NCI-H1048 (cell line): ENCODE results near the gene GRK1.

Experiments
- DNase-seq: peaks from one replicate; lab custom pipeline; 2025; lab: John Stamatoyannopoulos, UW

GRK1 gene

GRCh38 chr13:113632706-113633484, 34.1 kb upstream of the GRK1 start:
- no peak for DNase-seq

DNA sequence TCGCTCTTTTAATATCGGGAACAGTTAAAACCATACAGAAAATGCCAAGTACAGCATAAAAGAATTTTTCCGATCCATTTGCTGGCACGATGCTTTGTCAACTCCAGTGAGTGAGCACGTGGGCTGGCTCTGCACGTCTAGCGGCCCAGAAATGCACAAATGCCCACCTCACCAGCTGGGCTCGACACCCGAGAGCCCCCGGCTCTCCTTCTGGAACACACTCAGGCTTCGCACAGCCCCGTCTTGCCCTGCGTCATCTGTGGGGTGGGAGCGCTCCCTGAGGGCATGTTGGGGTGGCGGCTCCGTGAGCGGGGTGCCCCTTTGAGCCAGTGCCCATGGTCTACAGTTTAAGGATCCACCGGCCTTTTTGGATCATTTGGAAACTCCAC, 33.5 kb upstream of the GRK1 start:
- no peak for DNase-seq

DNA sequence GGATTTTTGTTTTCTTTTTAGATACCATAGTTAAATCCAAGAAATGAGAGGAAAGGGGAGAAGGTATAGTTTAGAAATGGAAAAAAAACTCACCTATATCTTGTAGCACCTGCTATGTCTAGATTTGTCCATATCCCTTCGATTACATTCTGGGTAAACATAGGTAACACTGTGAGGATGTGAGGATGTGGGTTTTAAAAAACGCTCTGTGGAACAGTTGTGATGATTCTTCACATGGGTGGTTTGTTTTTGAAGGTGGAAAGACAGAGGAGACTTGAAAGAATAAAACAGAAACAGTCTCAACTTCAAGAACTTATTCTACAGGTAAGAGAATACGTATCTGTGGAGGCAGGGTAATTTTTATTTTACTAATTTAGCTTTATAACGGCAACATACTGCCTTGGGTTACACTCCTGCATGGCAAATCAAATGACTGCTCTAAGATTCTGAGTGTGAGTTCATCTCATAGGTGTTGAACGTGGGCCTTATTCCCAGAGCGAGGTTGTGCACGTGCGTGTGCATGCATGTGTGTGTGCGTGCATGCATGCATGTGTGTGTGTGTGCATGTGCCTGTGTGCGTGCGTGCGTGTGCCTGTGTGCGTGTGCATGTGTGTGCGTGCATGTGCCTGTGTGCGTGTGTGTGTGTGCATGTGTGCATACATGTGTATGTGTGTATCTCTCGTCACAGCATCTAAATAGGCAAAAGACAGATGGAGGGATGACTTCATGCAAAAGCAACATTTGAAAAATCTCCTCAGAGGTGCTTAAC, 32.6 kb upstream of the GRK1 start:
- no peak for DNase-seq

GRCh38 chr13:113635048-113635420, 32.0 kb upstream of the GRK1 start:
- DNase-seq = no peak

DNA sequence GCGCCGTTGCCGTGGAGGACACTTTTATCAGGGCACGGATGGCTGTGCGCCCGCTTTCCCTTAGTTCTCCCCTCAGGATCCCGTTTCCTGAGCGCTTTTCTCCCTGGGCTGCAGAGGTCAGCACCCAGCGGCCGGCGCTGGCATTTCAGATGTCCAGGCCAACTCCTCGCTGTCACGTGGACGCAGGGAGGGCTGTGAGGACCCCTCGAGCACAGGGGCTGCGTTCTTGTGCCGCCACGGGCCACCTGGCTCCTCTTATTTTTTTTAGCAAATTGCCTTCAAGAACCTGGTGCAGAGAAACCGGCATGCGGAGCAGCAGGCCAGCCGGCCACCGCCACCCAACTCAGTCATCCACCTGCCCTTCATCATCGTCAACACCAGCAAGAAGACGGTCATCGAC, 31.3 kb upstream of the GRK1 start:
- no peak for DNase-seq

- DNase-seq = no peak
Observed at GRCh38 chr13:113636266-113636963, 30.6 kb upstream of the GRK1 start.

- DNase-seq = no peak
Observed at GRCh38 chr13:113637262-113638160, 29.5 kb upstream of the GRK1 start.

GRCh38 chr13:113638173-113638746, 28.8 kb upstream of the GRK1 start:
- DNase-seq = no peak

GRCh38 chr13:113638806-113639205, 28.2 kb upstream of the GRK1 start:
- DNase-seq = no peak

DNA sequence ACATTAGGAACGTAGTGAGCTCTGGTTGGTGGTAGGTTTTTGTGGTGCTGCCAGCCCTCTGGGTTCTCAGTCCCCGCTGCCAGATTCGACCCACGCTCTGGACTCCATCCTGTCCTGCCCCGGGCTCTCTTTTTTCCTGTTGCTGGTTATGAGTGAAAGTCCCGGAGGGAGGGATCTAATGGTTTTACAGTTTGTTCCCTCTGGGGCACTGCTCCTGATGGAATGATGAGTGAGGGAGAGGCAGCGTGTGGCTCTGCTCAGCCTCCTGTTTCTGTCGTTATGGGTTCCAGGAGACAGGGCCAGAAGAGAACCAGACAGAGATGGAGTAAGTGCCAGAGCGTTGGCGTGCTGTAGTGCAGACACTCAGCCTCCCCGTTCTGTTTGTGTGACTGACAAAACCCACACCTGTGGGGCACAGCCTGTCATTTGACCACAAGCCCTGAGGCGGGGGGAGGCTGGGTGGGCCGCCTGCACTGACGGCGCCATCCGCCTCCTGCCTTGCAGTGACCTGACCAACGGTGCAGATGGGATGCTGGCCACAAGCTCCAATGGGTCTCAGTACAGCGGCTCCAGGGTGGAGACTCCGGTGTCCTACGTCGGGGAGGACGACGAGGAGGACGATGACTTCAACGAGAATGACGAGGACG, 27.3 kb upstream of the GRK1 start:
- DNase-seq = no peak

DNA sequence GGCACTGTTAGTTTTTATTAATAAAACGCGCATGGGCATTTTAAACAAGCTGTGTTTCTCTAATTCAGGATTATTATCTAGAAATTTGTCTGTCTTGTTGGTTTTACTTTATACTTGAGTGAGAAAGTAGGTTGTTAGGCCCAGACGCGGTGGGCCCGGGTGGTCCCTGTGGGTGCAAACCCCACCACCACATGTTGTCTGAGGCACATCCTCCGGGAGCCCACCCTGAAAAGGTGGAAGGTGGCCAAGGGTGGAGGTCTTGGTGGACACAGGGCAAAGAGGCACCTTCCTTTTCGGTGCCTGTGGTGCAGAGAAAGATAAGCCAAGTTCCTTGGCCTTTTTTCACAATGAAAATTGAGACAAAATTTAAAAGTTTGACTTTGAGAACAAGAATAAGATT, 25.6 kb upstream of the GRK1 start:
- no peak for DNase-seq

GRCh38 chr13:113642563-113642962, 24.5 kb upstream of the GRK1 start:
- DNase-seq = no peak

GRCh38 chr13:113643593-113643992, 23.4 kb upstream of the GRK1 start:
- no peak for DNase-seq

GRCh38 chr13:113644800-113645199, 22.2 kb upstream of the GRK1 start:
- no peak for DNase-seq

DNA sequence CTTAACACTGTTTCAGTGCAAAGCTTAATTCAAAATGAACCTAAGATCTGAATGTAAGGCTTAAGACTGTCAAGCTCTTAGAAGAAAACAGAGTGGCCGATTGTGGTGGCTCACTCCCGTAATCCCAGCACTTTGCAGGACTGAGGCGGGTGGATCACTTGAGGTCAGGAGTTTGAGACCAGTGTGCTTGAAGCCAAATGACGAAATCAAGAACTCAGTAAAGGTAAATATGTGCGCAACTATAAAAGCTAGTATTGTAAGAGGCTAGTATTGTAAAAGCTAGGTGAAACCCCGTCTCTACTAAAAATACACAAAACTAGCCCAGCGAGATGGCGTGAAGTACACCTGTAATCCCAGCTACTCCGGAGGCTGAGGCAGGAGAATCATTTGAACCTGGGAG, 21.7 kb upstream of the GRK1 start:
- DNase-seq = no peak

- no peak for DNase-seq
Observed at GRCh38 chr13:113646376-113646775, 20.6 kb upstream of the GRK1 start.

DNA sequence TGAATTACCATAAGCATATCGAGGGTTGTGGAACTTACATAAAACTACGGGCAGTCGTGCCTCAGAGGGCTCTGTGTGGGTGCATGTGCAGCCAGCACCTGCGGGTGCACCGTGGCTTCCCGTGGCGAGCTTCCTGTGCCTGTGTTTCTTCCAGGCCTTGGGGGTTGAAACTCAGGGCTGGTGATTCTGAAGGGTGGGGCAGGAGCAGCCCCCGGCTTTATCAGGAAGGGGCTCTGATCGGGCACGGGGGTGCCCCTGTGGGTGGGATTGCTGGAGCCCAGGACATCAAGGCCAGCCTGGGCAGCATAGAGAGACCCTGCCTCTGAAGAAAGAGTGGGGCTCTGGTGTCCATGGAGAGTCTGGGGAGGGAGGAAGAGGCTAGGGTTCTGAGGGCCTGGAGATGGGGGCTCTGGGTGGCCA, 20.1 kb upstream of the GRK1 start:
- no peak for DNase-seq

DNA sequence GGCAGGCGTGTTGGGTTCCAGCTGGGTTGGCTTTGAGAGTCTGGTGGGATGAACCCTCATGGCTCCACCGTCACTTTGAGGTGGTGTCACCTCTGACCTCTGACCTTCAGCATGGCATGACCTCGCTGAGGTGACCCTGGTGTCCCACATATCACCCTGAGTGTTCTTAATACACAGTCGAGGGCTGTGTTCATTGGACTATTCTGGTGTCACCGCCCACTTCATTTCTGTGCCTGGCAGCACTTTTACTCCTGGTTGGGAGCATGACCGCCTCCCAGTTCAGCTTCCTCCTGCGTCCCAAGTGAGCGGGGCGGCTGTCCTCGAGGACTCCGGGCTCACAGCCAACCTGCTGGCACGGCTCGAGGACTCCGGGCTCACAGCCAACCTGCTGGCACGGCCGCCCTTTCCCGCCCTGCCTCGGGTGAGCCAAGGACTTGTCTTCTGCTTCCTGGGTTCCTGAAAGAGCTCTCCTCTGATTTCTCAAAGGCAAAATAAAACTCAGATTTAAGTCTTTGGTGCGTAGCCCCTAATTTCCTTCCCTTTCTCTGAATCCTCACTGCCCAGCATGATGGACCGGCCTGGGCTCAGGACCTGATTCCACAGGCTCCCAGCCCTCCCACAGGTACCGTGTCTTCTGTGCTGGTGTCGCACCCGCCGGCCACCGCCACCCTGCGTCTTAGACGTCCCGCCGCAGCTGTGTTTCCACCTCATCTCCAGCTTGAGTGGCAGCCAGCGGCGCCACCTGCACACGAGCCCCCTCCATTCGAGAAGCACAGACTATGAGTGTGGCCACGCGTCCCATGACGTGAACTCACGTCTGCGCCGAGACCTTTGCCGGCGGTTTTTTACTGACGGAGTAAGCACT, 19.4 kb upstream of the GRK1 start:
- no peak for DNase-seq

GRCh38 chr13:113648216-113648610, 18.8 kb upstream of the GRK1 start:
- no peak for DNase-seq

DNA sequence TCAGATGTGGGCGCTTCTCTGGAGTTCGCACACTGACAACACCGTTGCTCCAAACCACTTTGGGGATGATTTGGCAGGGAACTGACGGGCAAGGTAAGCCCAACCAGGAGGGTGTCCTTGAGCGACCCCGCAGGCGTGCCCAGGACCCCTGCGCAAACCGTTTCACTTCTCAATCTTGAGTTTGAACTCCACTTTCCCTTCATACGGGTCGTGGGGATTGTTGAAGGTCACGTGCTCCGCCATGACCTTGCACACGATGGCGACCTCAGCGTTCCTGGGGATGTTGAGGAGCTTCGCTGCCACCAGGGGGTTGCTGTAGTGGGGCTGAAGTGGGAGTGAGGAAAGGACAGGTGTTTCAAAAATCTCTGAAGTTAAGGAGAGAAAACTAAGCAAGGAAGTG, 17.8 kb upstream of the GRK1 start:
- no peak for DNase-seq
